ENCODE data around the gene CALR. TPM values are rescaled to one million over a fixed set of nuclear protein-coding genes. Genes with fewer than 3 reads are reported as not detected.

Gene CALR
- total and polyA plus RNA-seq, 9 of the 15 experiments (the other 6 are each of a cell fraction or from before 2014, with no cell fraction given): 126 to 811 (median 642) TPM

DNA sequence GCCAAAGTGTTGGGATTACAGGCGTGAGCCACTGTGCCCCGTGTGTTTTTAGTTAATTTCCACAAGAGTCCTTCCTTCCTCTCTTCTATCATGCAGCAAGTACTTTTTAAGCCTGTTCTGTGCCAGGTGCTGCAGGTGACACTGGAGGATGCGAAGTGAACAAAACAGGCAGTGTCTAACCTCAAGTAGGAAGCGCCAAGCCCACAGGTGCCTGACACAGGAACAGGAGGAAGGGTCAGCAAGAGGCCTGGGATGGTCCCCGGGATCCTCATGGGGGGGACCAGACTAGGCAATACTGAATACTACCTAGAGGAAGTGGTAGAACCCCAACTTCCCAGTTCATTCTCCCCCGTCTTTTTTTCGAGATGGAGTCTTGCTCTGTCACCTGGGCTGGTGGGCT, 1.8 kb upstream of the CALR start:
- Histone ChIP-seq H3K36me3 (ENCODE audit: control insufficient read depth, insufficient read depth, low read length) (peaks cover 36% of the 10 kb centered on the region), H3K4me1 (replicated peaks in 1 of 2; ENCODE audit: control insufficient read depth in 2 of 2, insufficient read depth in 2 of 2, low read length in 2 of 2) (peaks cover 43 to 50% of the 10 kb centered on the region in 2 experiments), H3K4me3 (no peak overlapping the region), H3K27ac (ENCODE audit: extremely low read depth, low read depth, low read length) (peak overlapping the region; percentile 29; the same call in 2 of the 3 replicates), H4K20me1 (replicated peaks; ENCODE audit: control insufficient read depth, insufficient read depth, low read length) (peaks cover 24% of the 10 kb centered on the region), H3K79me2 (ENCODE audit: control insufficient read depth, insufficient read depth, low read length) (peaks cover 66% of the 10 kb centered on the region), H2AFZ (ENCODE audit: low read depth, low read length) (peak overlapping the region; percentile 48), H3K27me3 (ENCODE audit: control insufficient read depth in 2 of 2, insufficient read depth in 2 of 2, low read length in 2 of 2) (no peaks in the 10 kb centered on the region), H3K9me1 (ENCODE audit: control insufficient read depth, insufficient read depth, low read length) (peaks cover 3% of the 10 kb centered on the region), H3K9ac (ENCODE audit: insufficient read depth in 1 of 2, low read depth in 2 of 2, low read length in 2 of 2) (peak overlapping the region in 1 of 2 experiments; percentile 4; a peak in 1 of 4 replicates), H3K4me2 (ENCODE audit: insufficient read depth, low read length) (no peak overlapping the region), H3K9me3 (replicated peaks; ENCODE audit: control insufficient read depth, insufficient read depth, low read depth, low read length) (no peaks in the 10 kb centered on the region)
- intact Hi-C loops (cut with micrococcal nuclease): loop anchor here (5.0 kb wide), 1 partner anchor 49 kb away; the partner anchor contains the start of gene KLF1
- ChIA-PET POLR2A (interaction anchor here (2.2 kb wide), 1 partner anchor 49 kb away, joined by 11 read pairs; the partner anchor contains the start of gene KLF1), CTCF (ENCODE audit: low intra/inter-chr PET ratio) (no interaction called here)
- TF ChIP-seq ETV5 (CRISPR knock-in tag; IDR thresholded peaks at IDR 0.05; ENCODE audit: low read depth) (0 out of 2 replicates have a peak, but pooled peaks have one; percentile 35), GATAD2B (IDR thresholded peaks at IDR 0.05; ENCODE audit: borderline replicate concordance) (no peak), YY1 (IDR thresholded peaks at IDR 0.05; ENCODE audit: borderline replicate concordance in 1 of 3, control insufficient read depth in 1 of 3, extremely low read depth in 1 of 3, insufficient read depth in 3 of 3, insufficient read length in 1 of 3, insufficient replicate concordance in 2 of 3, low read depth in 1 of 3, low read length in 2 of 3) (peak in 1 of 3 experiments; percentile 2), POLR3A (IDR thresholded peaks at IDR 0.05; ENCODE audit: borderline replicate concordance, extremely low read depth, insufficient read depth, insufficient read length) (no peak), HCFC1 (IDR thresholded peaks at IDR 0.05; ENCODE audit: low read depth, low read length) (no peak), ZNF75A (CRISPR knock-in tag; IDR thresholded peaks at IDR 0.05) (no peak), ZNF507 (tag; conservative IDR thresholded peaks at IDR 0.05) (no peak), ZBTB8A (IDR thresholded peaks at IDR 0.05; ENCODE audit: partially characterized antibody) (no peak), ILK (tag; IDR thresholded peaks at IDR 0.05; ENCODE audit: borderline replicate concordance, low read depth) (no peak)
- WGBS (ENCODE audit: insufficient coverage, low coverage, missing lambda C conversion rate): 72% methylated on average over 7 of the region's 7 CpGs
- BruUV-seq (replicated peaks): no TSS peak
- no peak for DNase-seq (ENCODE audit: extremely low read depth in 1 of 4, low spot score in 3 of 4)
- ATAC-seq: no peak
- in situ Hi-C loops (cut with MboI): no loop called here
- FAIRE-seq: no peak
